ENCODE measurements around the gene TSPY9. TPM values are rescaled to one million over a fixed set of nuclear protein-coding genes. Genes with fewer than 3 reads are reported as not detected.
"Not testable (repeated sequence)": the region's sequence is repeated elsewhere in the genome, so short reads cannot be mapped to it uniquely, and the experiment has no call there.

Gene TSPY9, protein sequence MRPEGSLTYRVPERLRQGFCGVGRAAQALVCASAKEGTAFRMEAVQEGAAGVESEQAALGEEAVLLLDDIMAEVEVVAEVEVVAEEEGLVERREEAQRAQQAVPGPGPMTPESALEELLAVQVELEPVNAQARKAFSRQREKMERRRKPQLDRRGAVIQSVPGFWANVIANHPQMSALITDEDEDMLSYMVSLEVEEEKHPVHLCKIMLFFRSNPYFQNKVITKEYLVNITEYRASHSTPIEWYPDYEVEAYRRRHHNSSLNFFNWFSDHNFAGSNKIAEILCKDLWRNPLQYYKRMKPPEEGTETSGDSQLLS
- total RNA-seq, result not detected

DNA sequence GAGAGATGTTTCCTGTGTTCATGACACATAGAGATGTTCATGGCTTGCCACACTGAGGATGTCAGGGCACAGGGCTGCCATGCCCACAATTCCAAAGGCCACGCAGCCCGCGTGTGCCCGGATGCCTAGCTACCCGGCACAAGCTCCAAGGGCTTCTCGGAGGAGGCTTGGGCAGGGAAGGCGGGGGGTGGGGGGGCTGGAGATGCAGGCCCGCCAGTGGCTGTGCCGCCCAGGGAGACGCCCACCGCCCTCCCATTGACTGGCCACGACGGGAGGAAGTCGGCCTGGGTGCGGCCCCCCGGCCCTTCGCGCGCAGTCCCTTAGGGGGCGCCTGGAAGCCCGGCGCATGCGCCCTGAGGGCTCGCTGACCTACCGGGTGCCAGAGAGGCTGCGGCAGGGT, at the start of gene TSPY9:
TSS of gene TSPY9 (plus strand) at position 301 of the 400 bp plus-strand sequence. CDS start at position 347, 46 bp downstream.
- DNase-seq (ENCODE audit: low spot score), result not testable (repeated sequence)

DNA sequence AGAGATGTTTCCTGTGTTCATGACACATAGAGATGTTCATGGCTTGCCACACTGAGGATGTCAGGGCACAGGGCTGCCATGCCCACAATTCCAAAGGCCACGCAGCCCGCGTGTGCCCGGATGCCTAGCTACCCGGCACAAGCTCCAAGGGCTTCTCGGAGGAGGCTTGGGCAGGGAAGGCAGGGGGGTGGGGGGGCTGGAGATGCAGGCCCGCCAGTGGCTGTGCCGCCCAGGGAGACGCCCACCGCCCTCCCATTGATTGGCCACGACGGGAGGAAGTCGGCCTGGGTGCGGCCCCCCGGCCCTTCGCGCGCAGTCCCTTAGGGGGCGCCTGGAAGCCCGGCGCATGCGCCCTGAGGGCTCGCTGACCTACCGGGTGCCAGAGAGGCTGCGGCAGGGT, 20.4 kb upstream of the TSPY9 start, which contains the start of gene TSPY1:
TSS of gene TSPY1 (plus strand) at position 301 of the 400 bp plus-strand sequence. CDS start at position 347, 46 bp downstream.
- not testable (repeated sequence) for DNase-seq (ENCODE audit: low spot score)

DNA sequence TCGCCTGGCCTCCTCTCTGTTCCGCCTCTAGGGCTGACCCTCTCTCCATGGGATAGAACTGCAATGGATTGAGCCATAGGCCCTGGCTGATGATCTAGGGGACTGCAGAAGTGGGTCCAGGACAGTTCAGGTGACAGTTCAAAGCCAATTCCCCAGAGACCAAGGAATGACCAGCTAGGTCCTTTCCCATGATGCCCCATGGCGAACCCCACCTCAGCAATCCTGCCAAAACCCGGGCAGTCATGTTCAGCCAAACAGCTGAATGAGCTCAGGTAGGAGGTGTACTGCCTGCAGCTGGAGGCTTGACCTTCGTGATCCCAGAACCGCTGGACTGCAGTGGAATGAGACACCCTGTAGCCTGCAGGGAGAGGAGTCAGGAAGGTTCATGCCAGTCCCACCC, 17.3 kb downstream of the TSPY9 start:
- DNase-seq (ENCODE audit: low spot score), result not testable (repeated sequence)

DNA sequence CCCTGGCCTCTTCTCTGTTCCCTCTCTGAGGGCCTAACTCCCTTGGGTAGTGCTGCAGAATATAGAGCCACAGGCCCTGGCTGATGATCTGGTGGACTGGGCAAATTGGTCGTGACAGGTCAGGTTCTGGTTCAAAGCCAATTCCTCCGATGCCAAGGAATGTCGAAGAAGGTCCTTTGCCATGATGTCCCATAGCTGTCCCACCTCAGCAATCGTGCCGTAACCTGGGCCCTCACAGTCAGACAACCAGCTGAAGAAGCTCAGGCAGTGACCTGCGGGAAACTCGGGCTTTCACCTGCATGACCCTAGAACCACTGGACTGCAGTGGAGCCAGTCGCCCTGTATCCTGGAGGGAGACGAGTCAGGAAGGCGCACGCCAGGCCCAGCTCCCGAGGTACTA, 29.2 kb downstream of the TSPY9 start:
- DNase-seq (ENCODE audit: low spot score), result not testable (repeated sequence)

DNA sequence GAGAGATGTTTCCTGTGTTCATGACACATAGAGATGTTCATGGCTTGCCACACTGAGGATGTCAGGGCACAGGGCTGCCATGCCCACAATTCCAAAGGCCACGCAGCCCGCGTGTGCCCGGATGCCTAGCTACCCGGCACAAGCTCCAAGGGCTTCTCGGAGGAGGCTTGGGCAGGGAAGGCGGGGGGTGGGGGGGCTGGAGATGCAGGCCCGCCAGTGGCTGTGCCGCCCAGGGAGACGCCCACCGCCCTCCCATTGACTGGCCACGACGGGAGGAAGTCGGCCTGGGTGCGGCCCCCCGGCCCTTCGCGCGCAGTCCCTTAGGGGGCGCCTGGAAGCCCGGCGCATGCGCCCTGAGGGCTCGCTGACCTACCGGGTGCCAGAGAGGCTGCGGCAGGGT, 40.5 kb downstream of the TSPY9 start, which contains the start of gene TSPY10:
TSS of gene TSPY10 (plus strand) at position 301 of the 400 bp plus-strand sequence. CDS start at position 347, 46 bp downstream.
- not testable (repeated sequence) for DNase-seq (ENCODE audit: low spot score)

Other genes starting within 250 kb of the TSPY9 start
- not detected for gene TSPY4, start 149.8 kb upstream of the TSPY9 start, total RNA-seq
- gene TSPY8, start 129.5 kb upstream of the TSPY9 start, total RNA-seq, result not detected
- not detected for gene TSPY3, start 88.8 kb upstream of the TSPY9 start, total RNA-seq
- not detected for gene TSPY1, start 20.3 kb upstream of the TSPY9 start, total RNA-seq
- not detected for gene TSPY10, start 40.6 kb downstream of the TSPY9 start, total RNA-seq